ENCODE results near the gene MAP2K7.

MAP2K7 gene

GRCh38 chr19:7904074-7905020, 670 bp downstream of the MAP2K7 start:
- H3K4me3 Mint-ChIP-seq = peak overlapping the region; percentile 86
- peaks cover 45% of the 10 kb centered on the region for H3K4me1 Mint-ChIP-seq (ENCODE audit: low read depth)
- intact Hi-C loops (cut with micrococcal nuclease) = no loop called here
- H3K27me3 Mint-ChIP-seq = peaks cover 15% of the 10 kb centered on the region
- H3K27ac Mint-ChIP-seq = peak overlapping the region; percentile 86
- H3K36me3 Mint-ChIP-seq (ENCODE audit: low read depth) = peaks cover 51% of the 10 kb centered on the region
- H3K9me3 Mint-ChIP-seq = no peaks in the 10 kb centered on the region

GRCh38 chr19:7905268-7905667, 1.6 kb downstream of the MAP2K7 start:
- intact Hi-C loops (cut with micrococcal nuclease) = no loop called here
- no peaks in the 10 kb centered on the region for H3K9me3 Mint-ChIP-seq
- peaks cover 7% of the 10 kb centered on the region for H3K27me3 Mint-ChIP-seq

GRCh38 chr19:7905859-7906258, 2.2 kb downstream of the MAP2K7 start:
- Mint-ChIP-seq H3K27me3 (peaks cover 3% of the 10 kb centered on the region), H3K27ac (peak overlapping the region; percentile 86), H3K36me3 (ENCODE audit: low read depth) (peaks cover 67% of the 10 kb centered on the region), H3K9me3 (no peaks in the 10 kb centered on the region), H3K4me3 (peak overlapping the region; percentile 33), H3K4me1 (ENCODE audit: low read depth) (peaks cover 45% of the 10 kb centered on the region)
- intact Hi-C loops (cut with micrococcal nuclease) = no loop called here

More at GRCh38 chr19:7905268-7905667, 1.6 kb downstream of the MAP2K7 start:
- H3K4me3 Mint-ChIP-seq = peak overlapping the region; percentile 86
- H3K27ac Mint-ChIP-seq = peak overlapping the region; percentile 86
- peaks cover 61% of the 10 kb centered on the region for H3K36me3 Mint-ChIP-seq (ENCODE audit: low read depth)
- peaks cover 45% of the 10 kb centered on the region for H3K4me1 Mint-ChIP-seq (ENCODE audit: low read depth)

GRCh38 chr19:7907122-7907521, 3.4 kb downstream of the MAP2K7 start:
- intact Hi-C loops (cut with micrococcal nuclease) = no loop called here
- no peak overlapping the region for H3K27ac Mint-ChIP-seq
- H3K4me3 Mint-ChIP-seq = no peak overlapping the region
- no peaks in the 10 kb centered on the region for H3K9me3 Mint-ChIP-seq
- H3K27me3 Mint-ChIP-seq = peaks cover 3% of the 10 kb centered on the region
- peaks cover 45% of the 10 kb centered on the region for H3K4me1 Mint-ChIP-seq (ENCODE audit: low read depth)
- H3K36me3 Mint-ChIP-seq (ENCODE audit: low read depth) = peaks cover 79% of the 10 kb centered on the region

- no peak overlapping the region for H3K4me3 Mint-ChIP-seq
- H3K4me1 Mint-ChIP-seq (ENCODE audit: low read depth) = peaks cover 43% of the 10 kb centered on the region
- peaks cover 83% of the 10 kb centered on the region for H3K36me3 Mint-ChIP-seq (ENCODE audit: low read depth)
- peaks cover 2% of the 10 kb centered on the region for H3K27me3 Mint-ChIP-seq
- intact Hi-C loops (cut with micrococcal nuclease) = no loop called here
- H3K9me3 Mint-ChIP-seq = no peaks in the 10 kb centered on the region
- H3K27ac Mint-ChIP-seq = no peak overlapping the region
Observed at GRCh38 chr19:7907544-7907943, 3.9 kb downstream of the MAP2K7 start.

GRCh38 chr19:7908078-7908699, 4.5 kb downstream of the MAP2K7 start:
- Mint-ChIP-seq H3K27ac (no peak overlapping the region), H3K36me3 (ENCODE audit: low read depth) (peaks cover 90% of the 10 kb centered on the region), H3K4me1 (ENCODE audit: low read depth) (peaks cover 41% of the 10 kb centered on the region), H3K9me3 (no peaks in the 10 kb centered on the region), H3K27me3 (peaks cover 5% of the 10 kb centered on the region), H3K4me3 (no peak overlapping the region)
- intact Hi-C loops (cut with micrococcal nuclease) = no loop called here

- H3K36me3 Mint-ChIP-seq (ENCODE audit: low read depth) = peaks cover 97% of the 10 kb centered on the region
- intact Hi-C loops (cut with micrococcal nuclease) = no loop called here
- H3K4me1 Mint-ChIP-seq (ENCODE audit: low read depth) = peaks cover 39% of the 10 kb centered on the region
- H3K9me3 Mint-ChIP-seq = no peaks in the 10 kb centered on the region
- H3K4me3 Mint-ChIP-seq = no peak overlapping the region
- peaks cover 11% of the 10 kb centered on the region for H3K27me3 Mint-ChIP-seq
- no peak overlapping the region for H3K27ac Mint-ChIP-seq
Observed at GRCh38 chr19:7908742-7909461, 5.2 kb downstream of the MAP2K7 start.

- Mint-ChIP-seq H3K4me3 (no peak overlapping the region), H3K9me3 (no peaks in the 10 kb centered on the region), H3K27ac (no peak overlapping the region), H3K36me3 (ENCODE audit: low read depth) (peaks cover 99% of the 10 kb centered on the region), H3K4me1 (ENCODE audit: low read depth) (peaks cover 36% of the 10 kb centered on the region), H3K27me3 (peaks cover 17% of the 10 kb centered on the region)
- intact Hi-C loops (cut with micrococcal nuclease) = no loop called here
Observed at GRCh38 chr19:7909471-7910067, 5.9 kb downstream of the MAP2K7 start.

- H3K27ac Mint-ChIP-seq = no peak overlapping the region
- H3K4me3 Mint-ChIP-seq = no peak overlapping the region
- H3K36me3 Mint-ChIP-seq (ENCODE audit: low read depth) = peaks cover 89% of the 10 kb centered on the region
- intact Hi-C loops (cut with micrococcal nuclease) = no loop called here
- H3K9me3 Mint-ChIP-seq = no peaks in the 10 kb centered on the region
- peaks cover 26% of the 10 kb centered on the region for H3K27me3 Mint-ChIP-seq
- H3K4me1 Mint-ChIP-seq (ENCODE audit: low read depth) = peaks cover 32% of the 10 kb centered on the region
Observed at GRCh38 chr19:7910321-7911161, 6.9 kb downstream of the MAP2K7 start.

GRCh38 chr19:7911508-7912143, 7.9 kb downstream of the MAP2K7 start:
- Mint-ChIP-seq H3K9me3 (no peaks in the 10 kb centered on the region), H3K27ac (no peak overlapping the region), H3K4me1 (ENCODE audit: low read depth) (peaks cover 30% of the 10 kb centered on the region), H3K4me3 (no peak overlapping the region), H3K36me3 (ENCODE audit: low read depth) (peaks cover 78% of the 10 kb centered on the region), H3K27me3 (peaks cover 36% of the 10 kb centered on the region)
- intact Hi-C loops (cut with micrococcal nuclease) = no loop called here

GRCh38 chr19:7912144-7912696, 8.5 kb downstream of the MAP2K7 start:
- H3K27ac Mint-ChIP-seq = no peak overlapping the region
- peaks cover 42% of the 10 kb centered on the region for H3K27me3 Mint-ChIP-seq
- H3K36me3 Mint-ChIP-seq (ENCODE audit: low read depth) = peaks cover 72% of the 10 kb centered on the region
- intact Hi-C loops (cut with micrococcal nuclease) = no loop called here
- peaks cover 29% of the 10 kb centered on the region for H3K4me1 Mint-ChIP-seq (ENCODE audit: low read depth)
- H3K4me3 Mint-ChIP-seq = no peak overlapping the region
- no peaks in the 10 kb centered on the region for H3K9me3 Mint-ChIP-seq

GRCh38 chr19:7912697-7913564, 9.3 kb downstream of the MAP2K7 start:
- Mint-ChIP-seq H3K36me3 (ENCODE audit: low read depth) (peaks cover 65% of the 10 kb centered on the region), H3K27ac (no peak overlapping the region), H3K4me3 (no peak overlapping the region), H3K4me1 (ENCODE audit: low read depth) (peaks cover 29% of the 10 kb centered on the region), H3K27me3 (peaks cover 47% of the 10 kb centered on the region), H3K9me3 (no peaks in the 10 kb centered on the region)
- intact Hi-C loops (cut with micrococcal nuclease) = no loop called here
